ENCODE data around the gene TAPT1.

DNA sequence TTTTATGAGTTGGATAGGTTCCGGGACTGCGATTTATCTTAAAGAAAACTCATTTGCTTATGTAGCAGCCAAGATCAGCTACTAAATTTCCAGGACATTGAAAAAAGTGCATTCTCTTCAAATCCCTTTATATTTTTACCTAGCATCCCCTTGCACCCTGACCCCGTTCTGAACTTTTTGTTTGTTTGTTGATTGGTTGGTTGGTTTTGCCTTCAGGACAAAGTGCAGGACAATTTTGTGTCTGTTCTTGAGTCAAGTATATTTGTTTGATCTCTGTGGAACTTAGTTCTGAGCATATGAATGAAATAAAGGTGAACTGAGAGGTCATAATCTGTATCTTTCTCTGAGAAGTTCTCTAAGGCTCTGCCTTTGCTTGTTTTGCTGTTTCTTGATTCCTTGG, 12.8 kb upstream of the TAPT1 start:
- TF ChIP-seq POLR2AphosphoS5 (IDR thresholded peaks at IDR 0.05; ENCODE audit: low read depth, low read length): no peak
- TF ChIP-seq, protein P1, sequence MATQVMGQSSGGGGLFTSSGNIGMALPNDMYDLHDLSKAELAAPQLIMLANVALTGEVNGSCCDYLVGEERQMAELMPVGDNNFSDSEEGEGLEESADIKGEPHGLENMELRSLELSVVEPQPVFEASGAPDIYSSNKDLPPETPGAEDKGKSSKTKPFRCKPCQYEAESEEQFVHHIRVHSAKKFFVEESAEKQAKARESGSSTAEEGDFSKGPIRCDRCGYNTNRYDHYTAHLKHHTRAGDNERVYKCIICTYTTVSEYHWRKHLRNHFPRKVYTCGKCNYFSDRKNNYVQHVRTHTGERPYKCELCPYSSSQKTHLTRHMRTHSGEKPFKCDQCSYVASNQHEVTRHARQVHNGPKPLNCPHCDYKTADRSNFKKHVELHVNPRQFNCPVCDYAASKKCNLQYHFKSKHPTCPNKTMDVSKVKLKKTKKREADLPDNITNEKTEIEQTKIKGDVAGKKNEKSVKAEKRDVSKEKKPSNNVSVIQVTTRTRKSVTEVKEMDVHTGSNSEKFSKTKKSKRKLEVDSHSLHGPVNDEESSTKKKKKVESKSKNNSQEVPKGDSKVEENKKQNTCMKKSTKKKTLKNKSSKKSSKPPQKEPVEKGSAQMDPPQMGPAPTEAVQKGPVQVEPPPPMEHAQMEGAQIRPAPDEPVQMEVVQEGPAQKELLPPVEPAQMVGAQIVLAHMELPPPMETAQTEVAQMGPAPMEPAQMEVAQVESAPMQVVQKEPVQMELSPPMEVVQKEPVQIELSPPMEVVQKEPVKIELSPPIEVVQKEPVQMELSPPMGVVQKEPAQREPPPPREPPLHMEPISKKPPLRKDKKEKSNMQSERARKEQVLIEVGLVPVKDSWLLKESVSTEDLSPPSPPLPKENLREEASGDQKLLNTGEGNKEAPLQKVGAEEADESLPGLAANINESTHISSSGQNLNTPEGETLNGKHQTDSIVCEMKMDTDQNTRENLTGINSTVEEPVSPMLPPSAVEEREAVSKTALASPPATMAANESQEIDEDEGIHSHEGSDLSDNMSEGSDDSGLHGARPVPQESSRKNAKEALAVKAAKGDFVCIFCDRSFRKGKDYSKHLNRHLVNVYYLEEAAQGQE (IDR thresholded peaks at IDR 0.05; ENCODE audit: insufficient read depth in 1 of 2, low read depth in 2 of 2, low read length in 2 of 2): no peak

Measured in PFSK-1 (cell line).